HTR-8/SVneo (cell line): Measurements from ENCODE around the gene MAP3K4.

ENCODE experiments used
- DNase-seq: peaks from one replicate; pipeline ENCODE4 v3.0.0; 2011; ENCODE audit warnings: low spot score, mixed read lengths; ENCODE audit not compliant: insufficient read length
- FAIRE-seq: peaks from 2 replicates; lab custom pipeline; 2011; peaks lifted over from hg19 to GRCh38; lab: Jason Lieb, UNC

Gene MAP3K4

GRCh38 chr6:161067749-161068148 lies 76.2 kb downstream of the MAP3K4 start:
- DNase-seq = no peak
- no peak for FAIRE-seq

GRCh38 chr6:161068321-161068741 lies 76.8 kb downstream of the MAP3K4 start:
- DNase-seq (no peak), FAIRE-seq (no peak)

- DNase-seq (no peak), FAIRE-seq (no peak)
Observed at GRCh38 chr6:161073930-161074329, 82.4 kb downstream of the MAP3K4 start.

DNA sequence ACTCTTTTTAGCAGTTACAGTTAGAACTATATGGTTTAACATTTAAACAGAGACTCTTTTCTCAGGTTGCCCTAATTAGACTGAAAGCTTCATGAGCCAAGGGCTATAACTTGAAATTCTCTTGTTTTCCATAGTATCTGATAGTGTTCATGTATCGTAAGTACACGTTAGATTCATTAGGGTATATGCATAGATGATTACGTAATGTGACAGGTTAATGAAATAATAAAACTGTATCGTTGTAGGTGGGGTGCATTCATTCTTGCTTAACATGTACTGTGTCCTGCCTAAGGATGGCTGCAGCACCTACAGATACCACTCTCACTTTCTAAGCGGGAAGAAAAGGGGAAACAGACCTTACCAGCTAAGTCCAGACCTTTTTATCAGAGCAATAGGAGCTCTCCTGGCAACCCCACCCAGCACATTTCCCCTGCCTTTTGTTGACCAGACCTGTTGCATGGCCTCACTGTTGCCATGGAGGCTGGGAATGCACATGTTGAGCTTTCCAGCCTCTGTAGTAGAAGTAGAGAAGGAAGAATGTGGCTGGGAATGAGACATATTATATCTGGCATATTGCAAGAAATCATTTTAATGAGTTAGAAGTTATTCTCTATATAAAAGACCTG lies 83.0 kb downstream of the MAP3K4 start:
- DNase-seq (no peak), FAIRE-seq (no peak)

- DNase-seq = no peak
- FAIRE-seq = no peak
Observed at GRCh38 chr6:161076181-161076677, 84.7 kb downstream of the MAP3K4 start.

GRCh38 chr6:161079566-161080262 lies 88.1 kb downstream of the MAP3K4 start:
- DNase-seq (peak; percentile 34), FAIRE-seq (no peak)

DNA sequence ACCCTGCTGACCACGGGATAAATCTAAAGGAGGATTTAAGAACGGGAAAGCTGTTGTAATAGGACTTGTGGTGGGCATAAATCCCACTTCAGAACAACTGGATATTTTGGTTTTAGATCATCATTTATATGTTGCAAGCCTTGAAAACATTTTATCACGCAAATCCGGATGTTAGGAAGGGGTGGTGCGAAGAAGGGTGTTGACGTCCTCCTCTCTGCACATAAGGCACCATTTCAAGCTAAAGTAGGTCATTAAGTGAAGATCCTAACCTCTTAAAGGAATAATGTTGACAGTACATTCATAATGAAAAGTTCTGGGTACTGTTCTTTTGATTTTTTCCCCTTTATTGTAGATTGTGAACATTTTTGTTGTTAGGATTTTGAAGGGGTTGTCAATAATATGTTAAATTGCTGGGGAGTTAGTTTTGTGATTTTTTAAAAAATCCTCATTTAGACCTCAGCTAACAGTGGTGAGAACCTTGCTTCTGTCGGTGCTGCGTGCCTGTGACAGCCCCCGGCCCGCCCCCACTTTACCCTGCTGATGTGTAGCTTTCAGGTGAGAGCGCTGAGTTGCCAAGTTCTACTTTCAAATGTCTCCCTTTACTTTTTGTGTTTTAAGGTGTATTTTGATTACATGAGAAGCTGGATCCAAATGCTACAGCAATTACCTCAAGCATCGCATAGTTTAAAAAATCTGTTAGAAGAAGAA lies 88.8 kb downstream of the MAP3K4 start:
- DNase-seq (no peak), FAIRE-seq (no peak)

DNA sequence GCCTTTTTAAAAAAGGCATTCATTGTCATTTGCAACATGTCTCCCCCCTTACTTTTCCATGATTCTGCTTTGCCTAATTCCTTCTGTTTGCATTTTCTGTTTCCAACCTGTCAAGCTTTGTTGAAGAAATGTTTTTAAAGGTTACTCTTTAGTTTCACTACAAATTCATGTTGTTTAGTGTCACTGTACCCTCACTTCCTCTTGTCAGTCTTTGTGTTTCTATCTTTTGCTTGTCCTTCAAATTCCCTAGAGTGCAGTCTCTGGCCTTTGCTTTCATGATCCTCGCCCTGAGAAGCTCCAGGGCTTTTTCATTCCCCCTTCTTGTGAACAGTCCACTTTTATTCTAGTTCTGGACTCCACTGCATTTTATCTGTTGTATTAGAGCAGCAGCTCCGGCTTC lies 90.6 kb downstream of the MAP3K4 start:
- DNase-seq (no peak), FAIRE-seq (no peak)

- DNase-seq = no peak
- FAIRE-seq = no peak
Observed at GRCh38 chr6:161085246-161085645, 93.7 kb downstream of the MAP3K4 start.

DNA sequence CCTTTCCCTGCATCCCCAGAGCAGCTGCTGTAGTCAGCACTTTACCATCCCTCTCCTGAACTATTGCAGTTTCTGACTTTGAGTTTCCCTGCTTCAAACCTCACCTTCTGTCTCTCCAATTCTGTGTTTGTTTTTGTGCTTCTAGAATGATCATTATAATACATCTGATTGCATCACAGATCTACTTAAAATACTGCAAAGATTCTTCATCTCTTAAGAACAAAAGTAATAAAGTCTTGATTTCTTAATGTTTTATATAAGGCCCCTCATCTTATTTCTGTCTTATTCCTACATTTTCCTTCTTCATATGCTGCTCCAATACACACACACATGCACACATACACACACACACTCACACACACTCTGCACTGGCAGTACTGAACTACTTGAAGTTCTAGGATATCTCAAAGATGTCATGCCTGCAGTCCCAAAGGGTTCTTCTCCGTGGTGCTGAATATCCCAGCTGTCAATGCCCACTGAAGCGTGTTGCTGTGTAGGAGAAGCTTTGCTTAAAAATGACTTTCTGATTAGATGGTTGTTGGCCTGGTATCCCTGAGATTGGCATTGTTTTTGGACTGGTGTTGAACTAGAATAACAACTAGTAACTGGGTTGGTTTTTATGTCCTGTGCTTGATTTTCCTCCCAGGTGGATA lies 97.2 kb downstream of the MAP3K4 start:
- DNase-seq (no peak), FAIRE-seq (no peak)

GRCh38 chr6:161091151-161091550 lies 99.6 kb downstream of the MAP3K4 start:
- no peak for FAIRE-seq
- DNase-seq = no peak

GRCh38 chr6:161091972-161092701 lies 100.6 kb downstream of the MAP3K4 start:
- no peak for FAIRE-seq
- DNase-seq = no peak

GRCh38 chr6:161094955-161095354 lies 103.4 kb downstream of the MAP3K4 start:
- DNase-seq (peak; percentile 10), FAIRE-seq (no peak)

GRCh38 chr6:161095916-161096315 lies 104.3 kb downstream of the MAP3K4 start:
- FAIRE-seq (no peak), DNase-seq (no peak)

- FAIRE-seq = no peak
- DNase-seq = no peak
Observed at GRCh38 chr6:161100072-161100471, 108.5 kb downstream of the MAP3K4 start.

DNA sequence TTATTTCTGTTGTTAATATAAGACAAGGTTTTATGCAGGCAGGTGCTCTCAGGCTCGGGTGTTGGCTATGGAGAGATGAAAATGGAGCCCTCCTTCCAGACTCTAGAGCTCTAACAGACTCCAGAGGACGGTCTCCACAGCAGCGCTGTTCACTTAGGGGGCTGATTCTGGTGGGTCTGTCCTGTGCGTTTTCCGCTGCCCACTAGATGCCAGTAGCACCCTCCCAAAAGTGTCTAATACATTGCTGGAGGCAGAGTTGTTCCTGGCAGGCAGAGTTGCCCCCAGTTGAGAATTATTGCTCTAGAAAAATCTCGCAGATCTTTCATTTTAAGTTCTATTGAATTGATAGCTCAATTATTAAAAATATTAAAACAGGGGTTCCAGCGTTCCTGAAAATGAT lies 109.9 kb downstream of the MAP3K4 start:
- no peak for FAIRE-seq

DNA sequence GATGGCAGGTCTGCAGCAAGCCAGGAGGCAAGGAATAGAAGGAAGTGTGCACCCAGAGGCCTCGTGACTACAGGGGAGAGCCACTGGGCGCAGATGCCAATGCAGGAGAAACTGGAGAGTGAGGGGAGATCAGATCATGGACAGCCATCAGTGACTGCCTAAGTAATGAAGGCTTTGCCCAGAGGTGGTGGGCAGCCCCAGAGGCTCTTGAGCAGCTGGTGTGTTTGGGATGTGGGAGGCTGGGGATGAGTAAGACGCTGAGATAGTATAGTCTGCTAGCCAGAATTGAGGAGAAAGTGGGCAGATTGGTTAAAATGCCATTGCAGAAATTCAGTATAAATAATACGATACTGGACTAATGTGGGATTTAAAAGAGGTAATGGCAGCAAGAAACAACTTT lies 111.9 kb downstream of the MAP3K4 start:
- DNase-seq (no peak), FAIRE-seq (no peak)

More for the DNA sequence above, 109.9 kb downstream of the MAP3K4 start:
- DNase-seq = no peak

DNA sequence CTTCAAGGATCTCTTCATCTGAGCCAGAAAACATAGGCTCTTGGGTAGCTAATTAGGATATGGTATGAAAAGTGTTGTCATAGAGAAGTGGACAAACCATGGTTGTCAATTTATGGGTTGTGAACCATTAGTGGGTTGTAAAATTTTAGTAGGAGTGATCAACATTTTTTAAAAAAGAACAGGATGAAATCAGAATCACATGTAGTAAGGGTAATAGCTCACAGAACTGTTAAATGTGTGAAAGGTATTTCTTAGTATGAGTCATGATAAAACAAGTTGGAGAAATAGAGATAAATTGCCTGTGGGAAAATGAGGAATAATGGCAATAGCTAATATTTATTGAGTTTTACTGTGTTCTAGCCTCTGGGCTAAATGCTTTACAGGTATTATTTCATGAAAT lies 113.4 kb downstream of the MAP3K4 start:
- FAIRE-seq (no peak), DNase-seq (no peak)

DNA sequence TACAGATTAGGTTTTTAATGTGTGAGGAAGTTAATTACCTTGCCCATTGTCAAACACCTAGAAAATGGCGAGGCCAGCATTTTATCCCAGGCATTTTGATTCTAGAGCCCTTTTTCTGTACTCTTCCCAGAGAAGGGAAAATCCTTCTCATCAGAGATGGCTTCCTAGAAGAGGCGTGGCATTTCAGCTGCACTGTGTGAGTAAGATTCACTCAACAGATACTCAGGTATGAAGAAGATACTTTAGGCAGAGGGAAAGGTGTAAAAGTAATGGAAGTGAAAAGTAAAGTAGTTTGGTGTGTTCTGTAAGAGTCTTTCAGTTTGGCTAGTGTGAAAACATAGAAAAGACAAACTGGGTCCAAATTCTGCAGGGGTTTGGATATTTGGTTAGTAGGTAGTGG lies 113.8 kb downstream of the MAP3K4 start:
- FAIRE-seq = no peak
- DNase-seq = no peak
